Nephron progenitor cell (in vitro differentiated cells): Measurements from ENCODE around the gene DGKB.
A peak's percentile ranks its signal among the peaks of the same experiment; 100 is the strongest.

Experiments used
- DNase-seq: peaks from one replicate; pipeline ENCODE4 v3.0.0; 2021
- H3K27ac Mint-ChIP-seq: 2 replicates; pipeline ENCODE4 v1.8.0; 2021; ENCODE audit warnings: mild to moderate bottlenecking, moderate library complexity, mixed read lengths
- H3K27me3 Mint-ChIP-seq: 2 replicates; pipeline ENCODE4 v1.8.0; 2021; ENCODE audit warnings: mild to moderate bottlenecking, low read depth, mixed read lengths; ENCODE audit not compliant: poor library complexity
- H3K36me3 Mint-ChIP-seq: 2 replicates; pipeline ENCODE4 v1.8.0; 2021; ENCODE audit warnings: low read depth, mixed read lengths
- H3K4me1 Mint-ChIP-seq: 2 replicates; pipeline ENCODE4 v1.8.0; 2021; ENCODE audit warnings: mixed read lengths
- H3K4me3 Mint-ChIP-seq: 2 replicates; pipeline ENCODE4 v1.8.0; 2021; ENCODE audit warnings: mild to moderate bottlenecking, moderate library complexity, mixed read lengths
- H3K9me3 Mint-ChIP-seq: 2 replicates; pipeline ENCODE4 v1.8.0; 2021; ENCODE audit warnings: mild to moderate bottlenecking, moderate library complexity, mixed read lengths
- CTCF ChIP-seq: fragments of 200-600 bp; sonication (generic); IDR thresholded peaks from 2 replicates; pipeline ENCODE4 v1.5.0; 2021; ENCODE audit warnings: antibody characterized with exemption

Gene DGKB

GRCh38 chr7:14839307-14839706, 63.2 kb downstream of the DGKB start:
- Mint-ChIP-seq H3K27me3 (peaks cover 4% of the 10 kb centered on the region), H3K27ac (no peak overlapping the region), H3K4me3 (no peak overlapping the region), H3K36me3 (no peaks in the 10 kb centered on the region), H3K4me1 (peaks cover 8% of the 10 kb centered on the region), H3K9me3 (no peaks in the 10 kb centered on the region)
- TF ChIP-seq CTCF, result no peak
- no peak for DNase-seq

- Mint-ChIP-seq H3K4me1 (peaks cover 8% of the 10 kb centered on the region), H3K9me3 (no peaks in the 10 kb centered on the region), H3K4me3 (no peak overlapping the region), H3K27me3 (peaks cover 4% of the 10 kb centered on the region), H3K36me3 (no peaks in the 10 kb centered on the region), H3K27ac (no peak overlapping the region)
- DNase-seq, result no peak
- TF ChIP-seq CTCF, result no peak
Measured at GRCh38 chr7:14837216-14837615, 65.3 kb downstream of the DGKB start.

GRCh38 chr7:14836571-14837189, 65.9 kb downstream of the DGKB start:
- Mint-ChIP-seq H3K9me3 (no peaks in the 10 kb centered on the region), H3K4me3 (no peak overlapping the region), H3K36me3 (no peaks in the 10 kb centered on the region), H3K4me1 (peaks cover 8% of the 10 kb centered on the region), H3K27me3 (peaks cover 4% of the 10 kb centered on the region), H3K27ac (no peak overlapping the region)
- DNase-seq, result peak; percentile 47
- no peak for TF ChIP-seq CTCF

GRCh38 chr7:14836006-14836405, 66.5 kb downstream of the DGKB start:
- no peaks in the 10 kb centered on the region for H3K36me3 Mint-ChIP-seq
- no peak overlapping the region for H3K4me3 Mint-ChIP-seq
- no peak overlapping the region for H3K27ac Mint-ChIP-seq
- H3K4me1 Mint-ChIP-seq, result peaks cover 8% of the 10 kb centered on the region
- no peak for DNase-seq
- H3K27me3 Mint-ChIP-seq, result peaks cover 4% of the 10 kb centered on the region
- H3K9me3 Mint-ChIP-seq, result no peaks in the 10 kb centered on the region
- no peak for TF ChIP-seq CTCF

- Mint-ChIP-seq H3K27ac (no peak overlapping the region), H3K36me3 (no peaks in the 10 kb centered on the region)
Measured at GRCh38 chr7:14835384-14835783, 67.2 kb downstream of the DGKB start.

More at GRCh38 chr7:14835384-14835783, 67.2 kb downstream of the DGKB start:
- Mint-ChIP-seq H3K4me1 (peaks cover 8% of the 10 kb centered on the region), H3K9me3 (no peaks in the 10 kb centered on the region), H3K27me3 (peaks cover 4% of the 10 kb centered on the region), H3K4me3 (no peak overlapping the region)
- DNase-seq, result no peak
- TF ChIP-seq CTCF, result no peak
